ENCODE data around the gene LSR. TPM values are rescaled to one million over a fixed set of nuclear protein-coding genes. Genes with fewer than 3 reads are reported as not detected.

The LSR gene
- total RNA-seq, 1 donor from 2014 or later, result 54.7 TPM

DNA sequence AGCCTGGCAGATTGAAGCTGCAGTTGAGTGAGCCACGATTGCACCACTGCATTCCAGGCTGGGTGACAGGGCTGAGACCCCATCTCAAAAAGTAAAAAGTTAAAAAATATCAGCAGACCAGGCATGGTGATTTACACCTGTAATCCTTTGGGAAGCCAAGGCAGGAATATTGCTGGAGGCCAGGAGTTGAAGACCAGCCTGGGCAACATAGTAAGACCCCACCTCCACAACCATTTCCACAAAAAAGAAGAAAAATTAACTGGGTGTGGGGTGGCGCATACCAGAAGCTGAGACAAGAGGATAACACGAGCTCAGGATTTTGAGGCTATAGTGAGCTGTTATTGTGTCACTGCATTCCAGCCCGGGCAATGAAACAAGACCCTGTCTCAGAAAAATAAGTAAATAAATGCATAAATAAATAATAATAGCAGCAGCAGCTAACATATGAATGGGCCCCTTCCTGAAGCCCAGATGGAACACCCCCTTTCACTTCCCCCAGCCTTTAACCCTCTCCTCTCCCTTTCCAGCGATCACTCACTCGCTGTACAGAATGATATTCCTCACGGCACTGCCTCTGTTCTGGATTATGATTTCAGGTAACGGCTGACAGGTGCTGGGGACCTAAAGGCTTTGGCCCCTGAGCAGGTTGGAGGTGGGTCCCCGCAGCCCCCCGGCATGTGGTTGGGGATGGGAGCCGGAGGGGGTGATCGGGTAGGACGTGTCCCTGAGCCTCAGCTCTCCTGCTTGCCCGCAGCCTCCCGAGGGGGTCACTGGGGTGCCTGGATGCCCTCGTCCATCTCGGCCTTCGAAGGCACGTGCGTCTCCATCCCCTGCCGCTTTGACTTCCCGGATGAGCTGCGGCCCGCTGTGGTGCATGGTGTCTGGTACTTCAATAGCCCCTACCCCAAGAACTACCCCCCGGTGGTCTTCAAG, 46.3 kb downstream of the LSR start:
- Mint-ChIP-seq H3K4me1 (peaks cover 35% of the 10 kb centered on the region), H3K36me3 (no peaks in the 10 kb centered on the region), H3K27me3 (ENCODE audit: low read depth) (no peaks in the 10 kb centered on the region), H3K9me3 (no peaks in the 10 kb centered on the region), H3K27ac (no peak overlapping the region), H3K4me3 (no peak overlapping the region)
- TF ChIP-seq, protein P1, sequence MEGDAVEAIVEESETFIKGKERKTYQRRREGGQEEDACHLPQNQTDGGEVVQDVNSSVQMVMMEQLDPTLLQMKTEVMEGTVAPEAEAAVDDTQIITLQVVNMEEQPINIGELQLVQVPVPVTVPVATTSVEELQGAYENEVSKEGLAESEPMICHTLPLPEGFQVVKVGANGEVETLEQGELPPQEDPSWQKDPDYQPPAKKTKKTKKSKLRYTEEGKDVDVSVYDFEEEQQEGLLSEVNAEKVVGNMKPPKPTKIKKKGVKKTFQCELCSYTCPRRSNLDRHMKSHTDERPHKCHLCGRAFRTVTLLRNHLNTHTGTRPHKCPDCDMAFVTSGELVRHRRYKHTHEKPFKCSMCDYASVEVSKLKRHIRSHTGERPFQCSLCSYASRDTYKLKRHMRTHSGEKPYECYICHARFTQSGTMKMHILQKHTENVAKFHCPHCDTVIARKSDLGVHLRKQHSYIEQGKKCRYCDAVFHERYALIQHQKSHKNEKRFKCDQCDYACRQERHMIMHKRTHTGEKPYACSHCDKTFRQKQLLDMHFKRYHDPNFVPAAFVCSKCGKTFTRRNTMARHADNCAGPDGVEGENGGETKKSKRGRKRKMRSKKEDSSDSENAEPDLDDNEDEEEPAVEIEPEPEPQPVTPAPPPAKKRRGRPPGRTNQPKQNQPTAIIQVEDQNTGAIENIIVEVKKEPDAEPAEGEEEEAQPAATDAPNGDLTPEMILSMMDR (IDR thresholded peaks at IDR 0.05; ENCODE audit: unreplicated experiment), result no peak
- no peak for DNase-seq (ENCODE audit: low spot score in 2 of 2, unreplicated experiment in 2 of 2)

DNA sequence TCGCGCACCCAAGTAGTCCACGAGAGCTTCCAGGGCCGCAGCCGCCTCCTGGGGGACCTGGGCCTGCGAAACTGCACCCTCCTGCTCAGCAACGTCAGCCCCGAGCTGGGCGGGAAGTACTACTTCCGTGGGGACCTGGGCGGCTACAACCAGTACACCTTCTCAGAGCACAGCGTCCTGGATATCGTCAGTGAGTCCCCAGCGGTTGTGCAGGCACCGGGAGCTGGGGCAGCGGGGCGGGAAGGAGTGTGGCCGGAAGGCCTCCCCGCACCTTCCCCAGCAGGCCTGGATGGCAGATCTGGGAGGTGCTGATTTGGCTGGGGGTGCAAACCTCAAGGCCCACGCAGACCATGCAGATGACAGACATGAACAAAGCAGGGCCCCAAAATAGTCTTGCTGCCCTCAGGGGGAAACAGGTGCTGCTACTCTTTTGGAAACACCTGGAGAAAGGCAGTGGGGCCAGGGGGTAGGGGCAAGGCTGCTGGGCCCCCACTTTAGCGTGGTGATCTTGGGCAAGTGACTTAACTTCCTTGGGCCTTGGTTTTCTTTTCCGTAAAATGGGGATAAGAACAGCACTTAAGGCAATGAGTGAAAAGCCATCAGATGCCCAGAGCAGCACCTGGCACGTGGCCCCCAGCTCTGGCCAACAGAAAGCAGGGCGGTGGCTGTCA, 47.1 kb downstream of the LSR start:
- Mint-ChIP-seq H3K27ac (no peak overlapping the region), H3K4me3 (no peak overlapping the region), H3K9me3 (no peaks in the 10 kb centered on the region), H3K36me3 (no peaks in the 10 kb centered on the region), H3K4me1 (peaks cover 33% of the 10 kb centered on the region), H3K27me3 (ENCODE audit: low read depth) (no peaks in the 10 kb centered on the region)
- DNase-seq (ENCODE audit: low spot score in 2 of 2, unreplicated experiment in 2 of 2), result no peak
- TF ChIP-seq, protein P1 (IDR thresholded peaks at IDR 0.05; ENCODE audit: unreplicated experiment), result no peak

DNA sequence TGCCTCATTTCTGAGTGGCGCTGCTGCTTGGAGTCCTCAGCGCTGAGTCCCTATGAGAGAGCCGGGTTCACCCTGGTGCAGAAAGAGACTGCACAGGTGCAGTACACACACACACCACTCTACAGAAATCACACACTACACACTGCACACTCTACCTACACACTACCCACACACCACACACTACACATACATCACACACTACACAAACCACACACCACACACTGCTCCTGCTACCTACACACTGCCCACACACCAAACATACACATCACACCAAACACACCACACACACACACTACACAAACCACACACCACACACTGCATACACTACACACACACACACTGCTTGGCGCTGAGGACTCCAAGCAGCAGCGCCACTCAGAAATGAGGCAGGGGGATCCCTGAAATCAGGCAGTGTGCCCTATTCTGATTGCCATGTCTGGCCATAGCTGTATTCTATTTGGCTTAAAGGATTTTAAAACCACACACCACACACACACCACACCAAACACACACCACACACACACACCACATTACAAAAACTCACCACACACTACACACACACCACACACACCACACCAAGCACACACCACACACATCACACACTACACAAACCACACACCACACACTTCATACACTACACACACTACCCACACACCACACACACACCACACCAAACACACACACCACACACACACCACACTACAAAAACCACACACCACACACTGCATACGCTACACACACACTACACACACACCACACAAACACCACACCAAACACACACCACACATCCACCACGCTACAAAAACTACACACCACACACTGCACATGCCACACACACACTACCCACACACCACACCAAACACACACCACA, 48.1 kb downstream of the LSR start:
- TF ChIP-seq, protein P1 (IDR thresholded peaks at IDR 0.05; ENCODE audit: unreplicated experiment), result no peak
- H3K4me1 Mint-ChIP-seq, result peaks cover 25% of the 10 kb centered on the region
- no peaks in the 10 kb centered on the region for H3K9me3 Mint-ChIP-seq
- no peaks in the 10 kb centered on the region for H3K27me3 Mint-ChIP-seq (ENCODE audit: low read depth)
- no peak overlapping the region for H3K4me3 Mint-ChIP-seq
- DNase-seq (ENCODE audit: low spot score in 2 of 2, unreplicated experiment in 2 of 2), result no peak
- no peak overlapping the region for H3K27ac Mint-ChIP-seq
- no peaks in the 10 kb centered on the region for H3K36me3 Mint-ChIP-seq

DNA sequence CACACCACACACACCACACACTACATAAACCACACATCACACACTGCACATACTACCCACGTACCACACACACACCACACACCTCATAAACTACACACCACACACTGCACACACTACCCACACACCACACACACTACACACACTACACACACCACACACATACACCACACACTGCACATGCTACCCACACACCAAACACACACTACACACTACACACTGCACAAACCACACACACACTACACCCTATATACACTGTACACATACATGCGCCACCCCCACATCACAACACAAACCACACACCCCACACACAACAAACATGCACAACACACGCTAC, 48.7 kb downstream of the LSR start:
- TF ChIP-seq, protein P1 (IDR thresholded peaks at IDR 0.05; ENCODE audit: unreplicated experiment), result no peak
- Mint-ChIP-seq H3K27me3 (ENCODE audit: low read depth) (no peaks in the 10 kb centered on the region), H3K27ac (no peak overlapping the region), H3K4me3 (no peak overlapping the region), H3K36me3 (no peaks in the 10 kb centered on the region), H3K9me3 (no peaks in the 10 kb centered on the region), H3K4me1 (peaks cover 25% of the 10 kb centered on the region)
- DNase-seq (ENCODE audit: low spot score in 2 of 2, unreplicated experiment in 2 of 2), result no peak

DNA sequence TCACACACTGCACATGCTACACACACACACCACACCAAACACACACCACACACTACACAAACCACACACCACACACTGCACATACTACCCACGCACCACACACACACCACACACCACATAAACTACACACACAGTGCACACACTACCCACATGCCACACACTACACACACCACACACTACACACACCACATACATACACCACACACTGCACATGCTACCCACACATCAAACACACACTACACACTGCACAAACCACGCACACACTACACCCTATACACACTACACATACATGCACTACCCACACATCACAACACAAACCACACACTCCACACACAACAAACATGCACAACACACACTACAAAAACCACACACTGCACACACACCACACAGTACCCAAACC, 49.1 kb downstream of the LSR start:
- no peak for DNase-seq (ENCODE audit: low spot score in 2 of 2, unreplicated experiment in 2 of 2)
- Mint-ChIP-seq H3K4me1 (peaks cover 21% of the 10 kb centered on the region), H3K36me3 (no peaks in the 10 kb centered on the region), H3K4me3 (no peak overlapping the region), H3K27me3 (ENCODE audit: low read depth) (no peaks in the 10 kb centered on the region), H3K9me3 (no peaks in the 10 kb centered on the region), H3K27ac (no peak overlapping the region)
- TF ChIP-seq, protein P1 (IDR thresholded peaks at IDR 0.05; ENCODE audit: unreplicated experiment), result no peak
